K562 (cell line): Measurements from ENCODE around the gene PRDX2. TPM values are rescaled to one million over a fixed set of nuclear protein-coding genes. Genes with fewer than 3 reads are reported as not detected.
A peak's percentile ranks its signal among the peaks of the same experiment; 100 is the strongest.

Experiments used
- DEAF1 ChIP-seq: fragments of 450-650 bp; formaldehyde crosslinking; IDR thresholded peaks from 2 replicates; pipeline ENCODE4 v1.4.0; 2020; ENCODE audit warnings: mild to moderate bottlenecking, moderate library complexity
- ELF1 ChIP-seq: fragments of 200-800 bp; sonication (Bioruptor generic); IDR thresholded peaks from 2 replicates; pipeline ENCODE4 v1.6.1; 2016; ENCODE audit warnings: missing genetic modification characterization, missing compliant biosample characterization
- ETV1 ChIP-seq: fragments of 450-650 bp; conservative IDR thresholded peaks from 2 replicates; pipeline ENCODE4 v1.6.1; 2016; ENCODE audit warnings: missing genetic modification characterization, control low read depth, low read depth, missing compliant biosample characterization
- HDAC8 ChIP-seq: fragments of 450-650 bp; IDR thresholded peaks from 2 replicates; pipeline ENCODE4 v1.6.1; 2016; ENCODE audit warnings: mild to moderate bottlenecking, missing genetic modification characterization, moderate library complexity, missing compliant biosample characterization
- MCM3 ChIP-seq: fragments of 450-650 bp; IDR thresholded peaks from 2 replicates; pipeline ENCODE4 v1.6.1; 2016
- NCOA2 ChIP-seq, 2 experiments: fragments of 450-650 bp; IDR thresholded peaks; 2 replicates each; pipeline ENCODE4 v1.6.1; 2018; ENCODE audit warnings: mild to moderate bottlenecking in 2 of 2, moderate library complexity in 1 of 2; ENCODE audit not compliant: partially characterized antibody in 2 of 2
- NCOA6 ChIP-seq: fragments of 450-650 bp; IDR thresholded peaks from 2 replicates; pipeline ENCODE4 v1.6.1; 2017; ENCODE audit warnings: mild to moderate bottlenecking
- PHF8 ChIP-seq: fragments of 200-600 bp; sonication (generic); IDR thresholded peaks from 2 replicates; pipeline ENCODE4 v1.6.1; 2012; ENCODE audit warnings: mixed run types, mild to moderate bottlenecking, inconsistent platforms, low read length, moderate library complexity, borderline replicate concordance
- PHTF2 ChIP-seq: fragments of 250-450 bp; sonication (Bioruptor Pico); IDR thresholded peaks from 2 replicates; pipeline ENCODE4 v1.5.0; 2021; ENCODE audit warnings: mild to moderate bottlenecking
- POLR2H ChIP-seq: IDR thresholded peaks from 2 replicates; pipeline ENCODE4 v1.6.1; 2016; ENCODE audit warnings: missing genetic modification characterization, low read depth, mild to moderate bottlenecking, control low read depth, missing compliant biosample characterization, moderate library complexity
- POU5F1 ChIP-seq: fragments of 150-350 bp; IDR thresholded peaks from 2 replicates; pipeline ENCODE4 v1.6.1; 2014; ENCODE audit warnings: borderline replicate concordance, low read length, low read depth, mild to moderate bottlenecking; ENCODE audit not compliant: partially characterized antibody
- RBM22 ChIP-seq: fragments of 200-400 bp; formaldehyde crosslinking; IDR thresholded peaks from 2 replicates; pipeline ENCODE4 v1.6.1; 2018; ENCODE audit warnings: low read length, low read depth; ENCODE audit not compliant: poor library complexity, severe bottlenecking
- STAT6 ChIP-seq: sonication (generic); formaldehyde crosslinking; IDR thresholded peaks from 2 replicates; pipeline ENCODE4 v1.8.1; 2023; ENCODE audit warnings: mild to moderate bottlenecking, missing genetic modification reagents
- ZC3H8 ChIP-seq: fragments of 450-650 bp; IDR thresholded peaks from 2 replicates; pipeline ENCODE4 v1.6.1; 2017
- ZHX1 ChIP-seq: fragments of 150-350 bp; conservative IDR thresholded peaks from 2 replicates; pipeline ENCODE4 v1.6.1; 2014; ENCODE audit warnings: low read length
- ZNF41 ChIP-seq: fragments of 250-450 bp; sonication (Bioruptor Pico); conservative IDR thresholded peaks from 2 replicates; pipeline ENCODE4 v1.4.0; 2020; ENCODE audit warnings: mild to moderate bottlenecking
- ZNF561 ChIP-seq: fragments of 450-650 bp; formaldehyde crosslinking; conservative IDR thresholded peaks from 2 replicates; pipeline ENCODE4 v1.4.0; 2020; ENCODE audit warnings: mild to moderate bottlenecking, moderate library complexity
- ZNF780A ChIP-seq: fragments of 250-450 bp; sonication (Bioruptor Pico); IDR thresholded peaks from 2 replicates; pipeline ENCODE4 v1.5.0; 2021; ENCODE audit warnings: mild to moderate bottlenecking
- ZNF785 ChIP-seq: fragments of 250-450 bp; sonication (Bioruptor Pico); IDR thresholded peaks from 2 replicates; pipeline ENCODE4 v1.4.0; 2020; ENCODE audit warnings: mild to moderate bottlenecking
- polyA plus RNA-seq, 8 experiments: library from polyadenylated mRNA; depleted of rRNA in 4 of 8; stranded (reverse) in 5 of 8; unstranded in 3 of 8; fragments of >200 nt; fragmentation: Nextera tagmentation in 2 of 8; fragmentation: Illumina TruSeq in 1 of 8; extraction: Ambion mirVana in 2 of 8; extraction: Trizol in 1 of 8; gene quantifications; 2 replicates each; pipeline versions ENCODE4 v1.2.1 to v1.2.3, GENCODE V29; 2011 to 2014; ENCODE audit warnings: inconsistent platforms in 1 of 8, missing spikeins in 1 of 8
- total RNA-seq, 7 experiments: library from RNA; depleted of rRNA in 6 of 7; stranded (reverse); fragments of >200 nt in 6 of 7; fragmentation: Illumina TruSeq in 2 of 7; extraction: Trizol in 2 of 7; gene quantifications; 2 replicates each; pipeline versions ENCODE4 v1.2.1 to v1.2.3, GENCODE V29; 2011 to 2021; ENCODE audit warnings: low replicate concordance in 1 of 7

PRDX2 gene
- total and polyA plus RNA-seq, 9 of the 15 experiments (the other 6 are each of a cell fraction or from before 2014, with no cell fraction given): 206 to 1,183 (median 415) TPM

GRCh38 chr19:12791345-12792050 is 10.1 kb downstream of the PRDX2 start, which contains the start of gene JUNB (continued):
- TF ChIP-seq DEAF1 (no peak), ZNF785 (CRISPR knock-in tag) (no peak), ZNF41 (CRISPR knock-in tag) (no peak; the same call in 1 of the 2 replicates), STAT6 (CRISPR knock-in tag) (no peak; the same call in 1 of the 2 replicates), ELF1 (tag) (peak; percentile 96), PHTF2 (no peak), HDAC8 (tag) (no peak), POLR2H (tag) (peak; percentile 98), MCM3 (no peak), NCOA2 (IDR thresholded peaks at IDR 0.05; ENCODE audit: partially characterized antibody in 2 of 2) (no peak), POU5F1 (no peak), RBM22 (peak; percentile 98), PHF8 (peak; percentile 84), ZNF561 (CRISPR knock-in tag) (no peak), NCOA6 (no peak), ZNF780A (no peak), ETV1 (tag) (peak; percentile 75), ZHX1 (0 out of 2 replicates have a peak, but pooled peaks have one; percentile 54), ZC3H8 (no peak)
